Measurements from ENCODE around the gene MSH5. TPM values are rescaled to one million over a fixed set of nuclear protein-coding genes. Genes with fewer than 3 reads are reported as not detected.
A peak's percentile ranks its signal among the peaks of the same experiment; 100 is the strongest.

The MSH5 gene
- total and polyA plus RNA-seq, 9 of the 15 experiments (the other 6 are each of a cell fraction or from before 2014, with no cell fraction given), result 12.5 to 104 (median 46.6) TPM

DNA sequence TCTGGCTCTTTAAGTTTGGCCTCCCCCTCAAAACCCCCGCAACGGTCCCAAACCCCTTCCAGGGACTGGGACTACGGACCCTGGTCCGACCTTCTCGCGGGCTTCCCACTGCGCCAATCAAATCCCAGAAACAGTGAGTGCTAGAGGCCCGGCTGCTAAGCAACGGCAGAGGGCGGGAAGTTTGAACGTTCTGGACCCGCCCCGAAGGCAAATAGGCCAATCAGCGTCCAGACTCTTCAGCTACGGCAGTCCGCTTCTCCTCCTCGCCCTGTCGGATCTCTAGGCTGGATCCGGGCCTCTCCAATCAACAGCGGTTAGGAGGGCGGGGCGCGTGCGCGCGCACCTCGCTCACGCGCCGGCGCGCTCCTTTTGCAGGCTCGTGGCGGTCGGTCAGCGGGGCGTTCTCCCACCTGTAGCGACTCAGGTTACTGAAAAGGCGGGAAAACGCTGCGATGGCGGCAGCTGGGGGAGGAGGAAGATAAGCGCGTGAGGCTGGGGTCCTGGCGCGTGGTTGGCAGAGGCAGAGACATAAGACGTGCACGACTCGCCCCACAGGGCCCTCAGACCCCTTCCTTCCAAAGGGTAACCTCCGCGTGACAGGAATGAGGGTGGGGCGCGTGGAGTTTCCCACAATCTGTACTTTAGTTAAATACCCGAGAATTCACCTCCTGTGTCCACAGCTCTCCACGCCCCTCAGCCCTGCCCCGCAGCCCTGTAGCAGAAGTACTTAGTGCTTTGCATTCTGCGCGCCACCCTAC is at the start of gene MSH5 (continued):
- TF ChIP-seq HEY1 (CRISPR knock-in tag; IDR thresholded peaks at IDR 0.05; ENCODE audit: borderline replicate concordance) (0 out of 2 replicates have a peak, but pooled peaks have one; percentile 76), FOXP1 (CRISPR knock-in tag; IDR thresholded peaks at IDR 0.05) (peak; percentile 100), NCOA6 (IDR thresholded peaks at IDR 0.05) (no peak), ZC3H4 (CRISPR knock-in tag; IDR thresholded peaks at IDR 0.05; ENCODE audit: borderline replicate concordance) (no peak), ZKSCAN1 (IDR thresholded peaks at IDR 0.05; ENCODE audit: low read depth, low read length) (no peak), HIVEP1 (CRISPR knock-in tag; IDR thresholded peaks at IDR 0.05) (no peak; the same call in 1 of the 2 replicates), BRCA1 (IDR thresholded peaks at IDR 0.05) (no peak), BRCA1 (CRISPR knock-in tag; IDR thresholded peaks at IDR 0.05) (no peak), FIP1L1 (IDR thresholded peaks at IDR 0.05; ENCODE audit: low read depth, low read length, poor library complexity, severe bottlenecking) (peak; percentile 97), TRIM28 (IDR thresholded peaks at IDR 0.05) (peak; percentile 62; the same call in 1 of the 2 replicates), NFATC3 (IDR thresholded peaks at IDR 0.05) (no peak), CHD1 (IDR thresholded peaks at IDR 0.05; ENCODE audit: low read length) (peak; percentile 96), MECOM (CRISPR knock-in tag; IDR thresholded peaks at IDR 0.05) (no peak), PHF20 (IDR thresholded peaks at IDR 0.05; ENCODE audit: partially characterized antibody) (no peak), GABPB1 (CRISPR knock-in tag; IDR thresholded peaks at IDR 0.05) (no peak), ZNF197 (CRISPR knock-in tag; IDR thresholded peaks at IDR 0.05; ENCODE audit: low read depth) (no peak)
- TF ChIP-seq, protein P1, sequence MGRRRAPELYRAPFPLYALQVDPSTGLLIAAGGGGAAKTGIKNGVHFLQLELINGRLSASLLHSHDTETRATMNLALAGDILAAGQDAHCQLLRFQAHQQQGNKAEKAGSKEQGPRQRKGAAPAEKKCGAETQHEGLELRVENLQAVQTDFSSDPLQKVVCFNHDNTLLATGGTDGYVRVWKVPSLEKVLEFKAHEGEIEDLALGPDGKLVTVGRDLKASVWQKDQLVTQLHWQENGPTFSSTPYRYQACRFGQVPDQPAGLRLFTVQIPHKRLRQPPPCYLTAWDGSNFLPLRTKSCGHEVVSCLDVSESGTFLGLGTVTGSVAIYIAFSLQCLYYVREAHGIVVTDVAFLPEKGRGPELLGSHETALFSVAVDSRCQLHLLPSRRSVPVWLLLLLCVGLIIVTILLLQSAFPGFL (CRISPR knock-in tag; IDR thresholded peaks at IDR 0.05), result no peak
- TF ChIP-seq, protein P2, sequence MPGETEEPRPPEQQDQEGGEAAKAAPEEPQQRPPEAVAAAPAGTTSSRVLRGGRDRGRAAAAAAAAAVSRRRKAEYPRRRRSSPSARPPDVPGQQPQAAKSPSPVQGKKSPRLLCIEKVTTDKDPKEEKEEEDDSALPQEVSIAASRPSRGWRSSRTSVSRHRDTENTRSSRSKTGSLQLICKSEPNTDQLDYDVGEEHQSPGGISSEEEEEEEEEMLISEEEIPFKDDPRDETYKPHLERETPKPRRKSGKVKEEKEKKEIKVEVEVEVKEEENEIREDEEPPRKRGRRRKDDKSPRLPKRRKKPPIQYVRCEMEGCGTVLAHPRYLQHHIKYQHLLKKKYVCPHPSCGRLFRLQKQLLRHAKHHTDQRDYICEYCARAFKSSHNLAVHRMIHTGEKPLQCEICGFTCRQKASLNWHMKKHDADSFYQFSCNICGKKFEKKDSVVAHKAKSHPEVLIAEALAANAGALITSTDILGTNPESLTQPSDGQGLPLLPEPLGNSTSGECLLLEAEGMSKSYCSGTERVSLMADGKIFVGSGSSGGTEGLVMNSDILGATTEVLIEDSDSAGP (CRISPR knock-in tag; IDR thresholded peaks at IDR 0.05), result peak; percentile 76; the same call in 1 of the 2 replicates
- TF ChIP-seq, protein P3, sequence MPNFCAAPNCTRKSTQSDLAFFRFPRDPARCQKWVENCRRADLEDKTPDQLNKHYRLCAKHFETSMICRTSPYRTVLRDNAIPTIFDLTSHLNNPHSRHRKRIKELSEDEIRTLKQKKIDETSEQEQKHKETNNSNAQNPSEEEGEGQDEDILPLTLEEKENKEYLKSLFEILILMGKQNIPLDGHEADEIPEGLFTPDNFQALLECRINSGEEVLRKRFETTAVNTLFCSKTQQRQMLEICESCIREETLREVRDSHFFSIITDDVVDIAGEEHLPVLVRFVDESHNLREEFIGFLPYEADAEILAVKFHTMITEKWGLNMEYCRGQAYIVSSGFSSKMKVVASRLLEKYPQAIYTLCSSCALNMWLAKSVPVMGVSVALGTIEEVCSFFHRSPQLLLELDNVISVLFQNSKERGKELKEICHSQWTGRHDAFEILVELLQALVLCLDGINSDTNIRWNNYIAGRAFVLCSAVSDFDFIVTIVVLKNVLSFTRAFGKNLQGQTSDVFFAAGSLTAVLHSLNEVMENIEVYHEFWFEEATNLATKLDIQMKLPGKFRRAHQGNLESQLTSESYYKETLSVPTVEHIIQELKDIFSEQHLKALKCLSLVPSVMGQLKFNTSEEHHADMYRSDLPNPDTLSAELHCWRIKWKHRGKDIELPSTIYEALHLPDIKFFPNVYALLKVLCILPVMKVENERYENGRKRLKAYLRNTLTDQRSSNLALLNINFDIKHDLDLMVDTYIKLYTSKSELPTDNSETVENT (CRISPR knock-in tag; IDR thresholded peaks at IDR 0.05), result peak; percentile 87; the same call in 1 of the 2 replicates
- TF ChIP-seq, protein P4, sequence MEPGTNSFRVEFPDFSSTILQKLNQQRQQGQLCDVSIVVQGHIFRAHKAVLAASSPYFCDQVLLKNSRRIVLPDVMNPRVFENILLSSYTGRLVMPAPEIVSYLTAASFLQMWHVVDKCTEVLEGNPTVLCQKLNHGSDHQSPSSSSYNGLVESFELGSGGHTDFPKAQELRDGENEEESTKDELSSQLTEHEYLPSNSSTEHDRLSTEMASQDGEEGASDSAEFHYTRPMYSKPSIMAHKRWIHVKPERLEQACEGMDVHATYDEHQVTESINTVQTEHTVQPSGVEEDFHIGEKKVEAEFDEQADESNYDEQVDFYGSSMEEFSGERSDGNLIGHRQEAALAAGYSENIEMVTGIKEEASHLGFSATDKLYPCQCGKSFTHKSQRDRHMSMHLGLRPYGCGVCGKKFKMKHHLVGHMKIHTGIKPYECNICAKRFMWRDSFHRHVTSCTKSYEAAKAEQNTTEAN (CRISPR knock-in tag; IDR thresholded peaks at IDR 0.05), result peak; percentile 96
- TF ChIP-seq, protein P5, sequence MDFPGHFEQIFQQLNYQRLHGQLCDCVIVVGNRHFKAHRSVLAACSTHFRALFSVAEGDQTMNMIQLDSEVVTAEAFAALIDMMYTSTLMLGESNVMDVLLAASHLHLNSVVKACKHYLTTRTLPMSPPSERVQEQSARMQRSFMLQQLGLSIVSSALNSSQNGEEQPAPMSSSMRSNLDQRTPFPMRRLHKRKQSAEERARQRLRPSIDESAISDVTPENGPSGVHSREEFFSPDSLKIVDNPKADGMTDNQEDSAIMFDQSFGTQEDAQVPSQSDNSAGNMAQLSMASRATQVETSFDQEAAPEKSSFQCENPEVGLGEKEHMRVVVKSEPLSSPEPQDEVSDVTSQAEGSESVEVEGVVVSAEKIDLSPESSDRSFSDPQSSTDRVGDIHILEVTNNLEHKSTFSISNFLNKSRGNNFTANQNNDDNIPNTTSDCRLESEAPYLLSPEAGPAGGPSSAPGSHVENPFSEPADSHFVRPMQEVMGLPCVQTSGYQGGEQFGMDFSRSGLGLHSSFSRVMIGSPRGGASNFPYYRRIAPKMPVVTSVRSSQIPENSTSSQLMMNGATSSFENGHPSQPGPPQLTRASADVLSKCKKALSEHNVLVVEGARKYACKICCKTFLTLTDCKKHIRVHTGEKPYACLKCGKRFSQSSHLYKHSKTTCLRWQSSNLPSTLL (IDR thresholded peaks at IDR 0.05), result no peak
